ENCODE results near the gene NR1H4.

The NR1H4 gene

DNA sequence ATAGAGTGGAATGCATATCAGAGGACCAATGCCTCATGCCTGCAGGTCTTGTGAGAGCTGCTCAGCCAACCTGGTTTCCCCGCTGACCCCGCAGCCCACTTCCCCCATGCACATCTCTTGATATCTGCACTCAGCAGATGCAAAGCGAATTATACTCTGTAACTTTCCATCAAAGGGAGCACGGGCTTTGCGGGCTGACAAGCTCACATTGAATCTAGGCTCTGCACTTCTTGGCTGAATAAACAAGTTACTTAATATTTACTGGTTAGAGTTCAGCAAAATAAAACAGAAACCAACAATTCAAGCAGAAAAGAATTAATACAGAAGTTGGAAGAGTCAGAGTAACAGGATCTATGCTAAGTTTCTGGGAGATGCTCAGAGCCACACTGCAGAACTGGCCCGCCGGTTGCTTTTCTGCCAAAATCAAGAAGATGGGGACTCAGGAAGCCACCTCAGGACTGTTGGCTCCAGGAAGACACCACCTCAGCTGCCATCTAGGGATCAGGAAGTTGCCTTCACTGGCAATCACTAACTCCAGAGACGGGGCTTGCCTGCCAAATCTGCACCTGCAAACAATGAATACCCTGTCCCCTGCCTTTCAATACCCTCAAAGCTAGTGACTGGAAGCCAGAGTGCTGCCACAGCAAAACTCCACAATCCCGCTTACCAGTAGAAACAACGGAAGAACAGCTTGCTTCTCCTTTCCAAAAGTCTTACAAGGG is 46.5 kb downstream of the NR1H4 start:
- Histone ChIP-seq H3K27me3 (ENCODE audit: control insufficient read depth, insufficient read depth, low read length) (no peaks in the 10 kb centered on the region), H3K27ac (ENCODE audit: low read length) (no peak overlapping the region), H3K36me3 (ENCODE audit: control insufficient read depth, low read depth, low read length) (no peaks in the 10 kb centered on the region), H3K4me1 (ENCODE audit: control insufficient read depth, low read depth, low read length) (no peaks in the 10 kb centered on the region), H3K4me3 (ENCODE audit: low read length) (no peak overlapping the region), H3K9ac (ENCODE audit: low read length) (no peak overlapping the region), H3K9me3 (ENCODE audit: control insufficient read depth, low read depth, low read length) (no peaks in the 10 kb centered on the region)

DNA sequence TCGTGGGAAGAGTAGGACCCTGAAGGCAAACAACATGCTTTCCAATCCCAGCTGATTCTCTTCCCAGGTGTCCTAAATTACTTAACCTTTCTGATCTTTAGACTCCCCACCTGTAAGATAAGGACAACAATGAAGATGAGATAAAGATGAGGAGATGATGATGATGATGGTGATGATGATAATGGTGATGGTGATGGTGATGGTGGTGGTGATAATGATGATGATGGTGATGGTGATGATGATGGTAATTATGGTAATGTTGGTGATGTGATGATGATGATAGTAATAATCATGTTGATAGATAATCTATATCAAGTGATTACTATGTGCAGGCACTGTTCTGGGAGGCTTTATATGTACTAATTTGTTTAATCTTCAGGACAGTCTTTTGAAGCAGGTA is 48.3 kb downstream of the NR1H4 start:
- no peak overlapping the region for H3K4me3 ChIP-seq (ENCODE audit: low read length)
- no peaks in the 10 kb centered on the region for H3K27me3 ChIP-seq (ENCODE audit: control insufficient read depth, insufficient read depth, low read length)
- no peak overlapping the region for H3K9ac ChIP-seq (ENCODE audit: low read length)
- H3K4me1 ChIP-seq (ENCODE audit: control insufficient read depth, low read depth, low read length), result no peaks in the 10 kb centered on the region
- no peaks in the 10 kb centered on the region for H3K9me3 ChIP-seq (ENCODE audit: control insufficient read depth, low read depth, low read length)
- H3K27ac ChIP-seq (ENCODE audit: low read length), result no peak overlapping the region
- H3K36me3 ChIP-seq (ENCODE audit: control insufficient read depth, low read depth, low read length), result no peaks in the 10 kb centered on the region

DNA sequence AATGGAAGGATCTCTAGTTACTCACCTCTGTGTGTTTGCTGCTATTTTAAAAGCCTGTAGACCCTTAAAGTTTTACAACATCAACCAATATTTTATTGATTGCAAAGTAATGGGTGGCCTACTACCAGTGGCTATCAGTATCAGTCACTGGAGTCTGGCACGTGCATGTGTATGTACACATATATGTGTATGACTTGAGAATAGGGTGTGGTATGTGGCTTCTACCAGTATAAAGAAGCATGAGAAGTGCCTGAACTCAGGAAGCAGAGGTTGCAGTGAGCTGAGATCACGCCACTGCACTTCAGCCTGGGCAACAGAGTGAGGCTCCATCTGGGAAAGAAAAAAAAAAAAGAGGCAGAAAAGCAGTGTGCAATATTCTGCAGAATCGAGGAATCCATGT is 54.4 kb downstream of the NR1H4 start:
- no peaks in the 10 kb centered on the region for H3K9me3 ChIP-seq (ENCODE audit: control insufficient read depth, low read depth, low read length)
- H3K27me3 ChIP-seq (ENCODE audit: control insufficient read depth, insufficient read depth, low read length), result no peaks in the 10 kb centered on the region
- peaks cover 5% of the 10 kb centered on the region for H3K4me1 ChIP-seq (ENCODE audit: control insufficient read depth, low read depth, low read length)
- no peak overlapping the region for H3K27ac ChIP-seq (ENCODE audit: low read length)
- H3K4me3 ChIP-seq (ENCODE audit: low read length), result no peak overlapping the region
- H3K9ac ChIP-seq (ENCODE audit: low read length), result no peak overlapping the region
- H3K36me3 ChIP-seq (ENCODE audit: control insufficient read depth, low read depth, low read length), result no peaks in the 10 kb centered on the region

DNA sequence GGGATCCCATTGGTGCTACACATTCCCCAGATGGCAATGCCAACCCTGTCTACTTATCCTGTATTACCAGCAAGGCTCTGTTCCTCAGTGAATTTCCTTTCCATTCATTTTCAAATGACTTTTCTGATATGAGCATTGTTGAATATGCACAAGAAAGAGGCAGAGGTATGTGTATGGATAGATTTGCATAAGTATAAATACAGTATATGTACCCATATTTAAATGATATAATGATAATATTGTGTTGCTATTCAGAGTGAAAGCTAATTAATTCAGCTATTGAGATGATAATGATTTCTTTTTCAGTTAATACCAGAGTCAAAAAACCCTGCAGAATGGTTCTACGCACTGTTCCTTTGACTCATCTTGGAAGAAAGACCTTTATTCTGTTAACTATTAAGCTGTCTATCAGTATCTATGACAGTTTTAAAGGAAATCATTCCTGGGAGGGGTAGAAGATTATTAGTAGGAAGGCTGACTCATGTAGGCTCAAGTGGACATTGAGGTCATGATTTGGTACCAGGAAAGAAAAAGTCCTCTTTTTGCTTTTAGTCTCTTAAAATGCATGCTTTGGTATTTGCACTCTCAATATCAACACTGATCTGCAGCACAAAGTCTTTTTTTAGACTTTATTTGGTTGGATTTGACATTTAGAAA is 54.9 kb downstream of the NR1H4 start:
- H3K27ac ChIP-seq (ENCODE audit: low read length), result no peak overlapping the region
- H3K4me1 ChIP-seq (ENCODE audit: control insufficient read depth, low read depth, low read length), result peaks cover 5% of the 10 kb centered on the region
- H3K4me3 ChIP-seq (ENCODE audit: low read length), result no peak overlapping the region
- no peaks in the 10 kb centered on the region for H3K27me3 ChIP-seq (ENCODE audit: control insufficient read depth, insufficient read depth, low read length)
- H3K9me3 ChIP-seq (ENCODE audit: control insufficient read depth, low read depth, low read length), result no peaks in the 10 kb centered on the region
- no peaks in the 10 kb centered on the region for H3K36me3 ChIP-seq (ENCODE audit: control insufficient read depth, low read depth, low read length)
- no peak overlapping the region for H3K9ac ChIP-seq (ENCODE audit: low read length)

DNA sequence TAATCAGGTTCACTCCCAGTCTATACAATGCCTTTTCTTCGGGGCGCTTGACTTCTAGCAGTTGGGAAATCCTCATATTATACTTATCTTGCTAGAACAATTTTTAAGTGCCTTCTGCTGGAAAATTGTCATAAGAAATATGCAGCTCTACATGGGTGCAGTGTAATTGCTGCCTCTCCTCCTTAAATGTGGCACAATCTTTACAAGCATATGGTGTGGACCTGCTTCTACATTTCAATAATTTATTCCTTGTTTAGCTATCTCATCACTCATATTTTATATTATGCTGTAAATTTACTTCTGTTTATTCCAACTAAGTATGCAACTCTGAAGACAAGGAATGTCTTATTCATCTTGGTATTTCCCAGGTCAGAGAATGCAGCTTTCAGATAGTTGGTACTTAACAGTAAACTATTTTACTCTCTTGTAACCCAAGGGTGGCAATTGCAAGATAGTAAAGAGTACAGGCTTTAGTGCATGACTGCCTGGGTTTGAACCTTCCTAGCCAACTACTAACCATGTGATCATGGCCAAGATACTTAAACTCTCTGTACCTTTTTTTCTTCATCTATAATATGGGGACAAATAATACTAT is 56.2 kb downstream of the NR1H4 start:
- H3K9ac ChIP-seq (ENCODE audit: low read length), result no peak overlapping the region
- H3K4me1 ChIP-seq (ENCODE audit: control insufficient read depth, low read depth, low read length), result peaks cover 5% of the 10 kb centered on the region
- H3K27ac ChIP-seq (ENCODE audit: low read length), result no peak overlapping the region
- no peaks in the 10 kb centered on the region for H3K27me3 ChIP-seq (ENCODE audit: control insufficient read depth, insufficient read depth, low read length)
- H3K36me3 ChIP-seq (ENCODE audit: control insufficient read depth, low read depth, low read length), result no peaks in the 10 kb centered on the region
- H3K9me3 ChIP-seq (ENCODE audit: control insufficient read depth, low read depth, low read length), result no peaks in the 10 kb centered on the region
- H3K4me3 ChIP-seq (ENCODE audit: low read length), result no peak overlapping the region

DNA sequence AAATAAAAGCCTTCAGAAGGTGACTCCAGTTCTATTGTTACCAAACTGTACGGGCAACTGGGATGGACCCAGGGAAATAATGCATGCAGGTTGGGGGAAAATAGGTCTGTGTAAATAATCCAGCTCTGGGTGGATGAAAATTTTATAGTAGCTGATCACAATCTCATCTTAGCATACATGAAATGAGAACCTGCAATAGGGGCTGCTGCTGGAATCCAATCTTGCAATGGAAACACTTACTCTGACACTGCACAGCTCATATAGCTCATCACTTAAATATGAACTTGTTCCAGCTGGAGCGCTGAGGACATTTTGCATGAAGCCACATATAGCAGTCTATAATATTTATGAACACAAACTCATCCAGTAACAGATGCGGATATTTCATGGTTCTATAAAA is 59.7 kb downstream of the NR1H4 start:
- H3K36me3 ChIP-seq (ENCODE audit: control insufficient read depth, low read depth, low read length), result no peaks in the 10 kb centered on the region

DNA sequence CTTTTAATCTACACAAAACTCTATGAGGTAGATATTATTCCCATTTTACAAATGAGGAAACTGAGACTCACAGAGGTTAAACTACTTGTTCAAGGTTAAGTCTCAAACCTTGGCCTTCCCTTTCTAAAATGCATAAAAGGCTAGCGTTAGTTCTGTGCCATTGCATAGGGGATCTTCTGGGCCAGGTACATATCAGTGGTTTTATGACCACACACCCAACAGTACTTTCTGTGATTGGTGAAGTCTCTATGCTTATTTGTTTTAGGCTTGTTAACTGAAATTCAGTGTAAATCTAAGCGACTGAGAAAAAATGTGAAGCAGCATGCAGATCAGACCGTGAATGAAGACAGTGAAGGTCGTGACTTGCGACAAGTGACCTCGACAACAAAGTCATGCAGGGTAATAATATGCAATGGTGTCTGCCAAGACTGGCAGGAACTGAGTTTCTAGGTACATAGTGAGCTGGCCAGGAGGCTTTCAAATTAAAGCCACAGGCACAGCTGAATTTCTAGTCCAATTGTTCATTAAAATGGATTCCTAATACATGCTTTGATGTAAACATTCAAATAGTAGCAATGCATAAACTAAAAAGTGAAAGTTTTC is 61.1 kb downstream of the NR1H4 start:
- Histone ChIP-seq H3K27ac (ENCODE audit: low read length) (no peak overlapping the region), H3K4me1 (ENCODE audit: control insufficient read depth, low read depth, low read length) (no peaks in the 10 kb centered on the region), H3K9ac (ENCODE audit: low read length) (no peak overlapping the region), H3K9me3 (ENCODE audit: control insufficient read depth, low read depth, low read length) (no peaks in the 10 kb centered on the region), H3K36me3 (ENCODE audit: control insufficient read depth, low read depth, low read length) (no peaks in the 10 kb centered on the region), H3K27me3 (ENCODE audit: control insufficient read depth, insufficient read depth, low read length) (no peaks in the 10 kb centered on the region), H3K4me3 (ENCODE audit: low read length) (no peak overlapping the region)

More for the DNA sequence above, 59.7 kb downstream of the NR1H4 start:
- H3K4me1 ChIP-seq (ENCODE audit: control insufficient read depth, low read depth, low read length), result peaks cover 5% of the 10 kb centered on the region
- H3K9me3 ChIP-seq (ENCODE audit: control insufficient read depth, low read depth, low read length), result no peaks in the 10 kb centered on the region
- no peak overlapping the region for H3K4me3 ChIP-seq (ENCODE audit: low read length)
- H3K9ac ChIP-seq (ENCODE audit: low read length), result no peak overlapping the region
- no peaks in the 10 kb centered on the region for H3K27me3 ChIP-seq (ENCODE audit: control insufficient read depth, insufficient read depth, low read length)
- H3K27ac ChIP-seq (ENCODE audit: low read length), result no peak overlapping the region

DNA sequence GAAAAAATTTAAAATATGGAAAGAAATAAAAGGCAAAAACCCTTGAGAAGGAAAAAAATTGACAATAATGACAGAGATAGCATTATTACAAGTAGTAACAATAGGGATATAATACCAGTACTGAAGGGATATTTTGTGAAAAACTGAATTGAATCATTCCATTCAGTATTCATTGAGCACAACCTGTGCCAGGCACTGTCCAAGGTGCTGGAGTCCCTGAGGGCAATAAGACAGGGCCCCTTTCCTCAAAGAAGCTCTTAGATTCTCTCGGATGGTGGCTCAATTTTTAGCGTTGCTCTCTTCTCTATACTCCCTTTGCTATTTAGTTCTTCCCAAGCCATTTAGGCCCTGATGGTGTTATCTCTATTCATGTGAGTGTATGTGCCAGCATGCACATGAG is 65.5 kb downstream of the NR1H4 start:
- Histone ChIP-seq H3K36me3 (ENCODE audit: control insufficient read depth, low read depth, low read length) (no peaks in the 10 kb centered on the region), H3K27me3 (ENCODE audit: control insufficient read depth, insufficient read depth, low read length) (no peaks in the 10 kb centered on the region), H3K4me1 (ENCODE audit: control insufficient read depth, low read depth, low read length) (no peaks in the 10 kb centered on the region), H3K4me3 (ENCODE audit: low read length) (no peak overlapping the region), H3K27ac (ENCODE audit: low read length) (no peak overlapping the region), H3K9ac (ENCODE audit: low read length) (no peak overlapping the region), H3K9me3 (ENCODE audit: control insufficient read depth, low read depth, low read length) (no peaks in the 10 kb centered on the region)

DNA sequence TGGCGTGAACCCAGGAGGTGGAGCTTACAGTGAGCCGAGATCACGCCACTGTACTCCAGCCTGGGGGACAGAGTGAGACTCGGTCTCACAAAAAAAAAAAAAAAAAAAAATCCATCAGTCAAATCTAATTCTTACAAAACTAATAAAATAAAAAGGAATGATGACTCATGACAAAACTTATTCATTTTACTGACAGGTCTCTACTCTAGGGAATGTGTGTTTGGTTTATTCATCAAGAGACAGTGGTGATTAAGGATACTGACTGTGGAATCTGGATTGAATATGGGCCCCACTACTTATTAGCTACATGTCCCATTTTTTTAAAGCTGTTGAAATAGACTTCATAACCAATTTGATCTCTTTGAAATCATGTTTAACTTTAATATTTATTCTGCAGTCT is 70.5 kb downstream of the NR1H4 start:
- no peaks in the 10 kb centered on the region for H3K27me3 ChIP-seq (ENCODE audit: control insufficient read depth, insufficient read depth, low read length)
- no peak overlapping the region for H3K9ac ChIP-seq (ENCODE audit: low read length)
- no peak overlapping the region for H3K4me3 ChIP-seq (ENCODE audit: low read length)
- H3K27ac ChIP-seq (ENCODE audit: low read length), result no peak overlapping the region
- H3K36me3 ChIP-seq (ENCODE audit: control insufficient read depth, low read depth, low read length), result no peaks in the 10 kb centered on the region
- no peaks in the 10 kb centered on the region for H3K4me1 ChIP-seq (ENCODE audit: control insufficient read depth, low read depth, low read length)
- H3K9me3 ChIP-seq (ENCODE audit: control insufficient read depth, low read depth, low read length), result no peaks in the 10 kb centered on the region

DNA sequence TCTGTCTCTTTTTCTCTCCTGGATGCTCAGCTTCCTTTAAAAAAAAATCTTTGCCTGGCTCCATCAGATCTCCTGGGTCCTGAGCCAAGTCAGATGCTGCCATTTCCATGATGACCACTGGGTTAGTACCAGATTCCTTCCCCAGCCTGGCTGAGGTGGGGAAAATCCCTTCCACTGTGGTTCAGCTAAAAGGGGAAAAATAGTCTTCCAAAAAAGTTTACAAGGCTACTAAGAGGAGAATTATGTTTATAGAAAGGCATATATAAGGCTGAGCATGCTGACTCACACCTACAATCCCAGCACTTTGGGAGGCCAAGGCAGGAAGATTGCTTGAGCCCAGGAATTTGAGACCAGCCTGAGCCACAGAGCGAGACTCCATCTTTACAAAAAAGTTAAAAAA is 71.4 kb downstream of the NR1H4 start:
- H3K27ac ChIP-seq (ENCODE audit: low read length), result no peak overlapping the region
- H3K27me3 ChIP-seq (ENCODE audit: control insufficient read depth, insufficient read depth, low read length), result no peaks in the 10 kb centered on the region
- no peak overlapping the region for H3K4me3 ChIP-seq (ENCODE audit: low read length)
- no peaks in the 10 kb centered on the region for H3K9me3 ChIP-seq (ENCODE audit: control insufficient read depth, low read depth, low read length)
- no peaks in the 10 kb centered on the region for H3K4me1 ChIP-seq (ENCODE audit: control insufficient read depth, low read depth, low read length)
- no peak overlapping the region for H3K9ac ChIP-seq (ENCODE audit: low read length)
- H3K36me3 ChIP-seq (ENCODE audit: control insufficient read depth, low read depth, low read length), result no peaks in the 10 kb centered on the region

DNA sequence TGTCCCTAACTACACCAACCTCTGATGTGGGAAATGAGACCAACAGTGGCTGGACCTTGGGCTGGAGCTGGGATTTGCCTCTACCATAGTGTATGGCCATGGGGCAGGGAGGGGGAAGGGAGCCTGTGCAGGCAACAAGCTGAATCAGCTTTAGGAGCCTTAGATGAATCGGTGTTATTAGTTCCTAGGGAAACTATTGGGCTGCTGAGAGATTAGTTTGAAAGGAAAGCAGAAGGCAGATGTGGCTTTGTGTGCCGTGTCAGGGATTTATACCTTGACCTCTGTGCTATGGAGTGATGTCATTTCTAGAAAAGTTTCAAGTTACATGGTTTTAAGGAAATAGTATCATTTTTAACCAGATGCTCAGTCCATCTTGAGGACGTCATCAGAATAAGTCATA is 80.3 kb downstream of the NR1H4 start:
- H3K4me1 ChIP-seq (ENCODE audit: control insufficient read depth, low read depth, low read length), result peaks cover 4% of the 10 kb centered on the region
- H3K9ac ChIP-seq (ENCODE audit: low read length), result no peak overlapping the region
- H3K36me3 ChIP-seq (ENCODE audit: control insufficient read depth, low read depth, low read length), result no peaks in the 10 kb centered on the region
- no peak overlapping the region for H3K4me3 ChIP-seq (ENCODE audit: low read length)
- H3K9me3 ChIP-seq (ENCODE audit: control insufficient read depth, low read depth, low read length), result no peaks in the 10 kb centered on the region
- H3K27me3 ChIP-seq (ENCODE audit: control insufficient read depth, insufficient read depth, low read length), result no peaks in the 10 kb centered on the region
- no peak overlapping the region for H3K27ac ChIP-seq (ENCODE audit: low read length)
